Panc1 (cell line): ENCODE data around the gene MORN1.

Source experiments
- POLR2AphosphoS5 ChIP-seq: IDR thresholded peaks from 2 replicates; pipeline ENCODE4 v1.6.1; 2012; ENCODE audit warnings: mild to moderate bottlenecking, low read depth, low read length, moderate library complexity
- TCF7L2 ChIP-seq: IDR thresholded peaks from 2 replicates; pipeline ENCODE4 v1.6.1; 2011; ENCODE audit warnings: mild to moderate bottlenecking, low read depth, low read length, inconsistent platforms
- TF ChIP-seq, protein P1 (sequence below): fragments of 450-650 bp; IDR thresholded peaks from 2 replicates; pipeline ENCODE4 v1.5.1; 2017; ENCODE audit warnings: mild to moderate bottlenecking

DNA sequence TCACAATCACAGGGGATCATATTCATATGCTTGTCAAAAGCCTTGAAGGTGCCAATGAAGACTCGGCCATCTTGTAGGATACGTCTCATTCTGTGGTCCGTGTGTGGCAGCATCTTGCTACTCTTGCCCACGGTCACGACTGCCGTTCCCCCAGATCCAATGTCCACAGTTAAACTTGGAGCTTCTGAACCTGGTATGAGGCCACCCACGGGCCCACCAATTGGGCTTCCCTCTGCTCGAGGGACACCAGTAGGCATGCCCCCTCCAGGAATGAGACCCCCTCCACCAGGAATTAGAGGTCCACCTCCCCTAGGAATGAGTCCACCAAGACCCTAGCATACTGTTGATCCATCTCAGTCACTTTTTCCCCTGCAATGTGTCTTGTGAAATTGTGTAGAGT, 39.6 kb downstream of the MORN1 start:
- TF ChIP-seq, protein P1, sequence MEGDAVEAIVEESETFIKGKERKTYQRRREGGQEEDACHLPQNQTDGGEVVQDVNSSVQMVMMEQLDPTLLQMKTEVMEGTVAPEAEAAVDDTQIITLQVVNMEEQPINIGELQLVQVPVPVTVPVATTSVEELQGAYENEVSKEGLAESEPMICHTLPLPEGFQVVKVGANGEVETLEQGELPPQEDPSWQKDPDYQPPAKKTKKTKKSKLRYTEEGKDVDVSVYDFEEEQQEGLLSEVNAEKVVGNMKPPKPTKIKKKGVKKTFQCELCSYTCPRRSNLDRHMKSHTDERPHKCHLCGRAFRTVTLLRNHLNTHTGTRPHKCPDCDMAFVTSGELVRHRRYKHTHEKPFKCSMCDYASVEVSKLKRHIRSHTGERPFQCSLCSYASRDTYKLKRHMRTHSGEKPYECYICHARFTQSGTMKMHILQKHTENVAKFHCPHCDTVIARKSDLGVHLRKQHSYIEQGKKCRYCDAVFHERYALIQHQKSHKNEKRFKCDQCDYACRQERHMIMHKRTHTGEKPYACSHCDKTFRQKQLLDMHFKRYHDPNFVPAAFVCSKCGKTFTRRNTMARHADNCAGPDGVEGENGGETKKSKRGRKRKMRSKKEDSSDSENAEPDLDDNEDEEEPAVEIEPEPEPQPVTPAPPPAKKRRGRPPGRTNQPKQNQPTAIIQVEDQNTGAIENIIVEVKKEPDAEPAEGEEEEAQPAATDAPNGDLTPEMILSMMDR: no peak
- TF ChIP-seq TCF7L2 (no peak), POLR2AphosphoS5 (no peak)
